Neural cell (in vitro differentiated cells): ENCODE data around the gene DIAPH1.

Experiments used
- EP300 ChIP-seq: fragments of 450-650 bp; conservative IDR thresholded peaks from 2 replicates; pipeline ENCODE4 v1.6.1; 2014; ENCODE audit warnings: antibody characterized with exemption, mild to moderate bottlenecking, moderate library complexity; ENCODE audit not compliant: poor library complexity, severe bottlenecking
- EZH2 ChIP-seq: fragments of 200-600, 300-800 bp; shearing (Covaris generic), sonication (generic); IDR thresholded peaks from 2 replicates; pipeline ENCODE4 v1.6.1; 2014; ENCODE audit warnings: antibody characterized with exemption, low read length, borderline replicate concordance, mild to moderate bottlenecking; ENCODE audit not compliant: insufficient read depth, poor library complexity, severe bottlenecking
- MXI1 ChIP-seq: fragments of 450-650 bp; conservative IDR thresholded peaks from 2 replicates; pipeline ENCODE4 v1.6.1; 2014; ENCODE audit warnings: antibody characterized with exemption, mild to moderate bottlenecking; ENCODE audit not compliant: poor library complexity, severe bottlenecking
- POLR2AphosphoS5 ChIP-seq: IDR thresholded peaks from 2 replicates; pipeline ENCODE4 v1.6.1; 2012
- RAD21 ChIP-seq: fragments of 450-650 bp; conservative IDR thresholded peaks from 2 replicates; pipeline ENCODE4 v1.6.1; 2014; ENCODE audit warnings: antibody characterized with exemption, mild to moderate bottlenecking, moderate library complexity
- REST ChIP-seq: IDR thresholded peaks from 2 replicates; pipeline ENCODE4 v1.6.1; 2012; ENCODE audit warnings: borderline replicate concordance
- SMC3 ChIP-seq: fragments of 450-650 bp; conservative IDR thresholded peaks from 2 replicates; pipeline ENCODE4 v1.6.1; 2014; ENCODE audit warnings: antibody characterized with exemption, mild to moderate bottlenecking, moderate library complexity; ENCODE audit not compliant: poor library complexity
- TAF1 ChIP-seq: IDR thresholded peaks from 2 replicates; pipeline ENCODE4 v1.6.1; 2012; ENCODE audit warnings: low read depth
- TF ChIP-seq, protein P1 (sequence below): fragments of 450-650 bp; IDR thresholded peaks from 2 replicates; pipeline ENCODE4 v1.5.1; 2014; ENCODE audit warnings: antibody characterized with exemption, mild to moderate bottlenecking, moderate library complexity; ENCODE audit not compliant: poor library complexity, severe bottlenecking

GRCh38 chr5:141623186-141623585 lies 4.4 kb upstream of the DIAPH1 start:
- TF ChIP-seq SMC3 = no peak
- no peak for TF ChIP-seq EZH2
- TF ChIP-seq, protein P1, sequence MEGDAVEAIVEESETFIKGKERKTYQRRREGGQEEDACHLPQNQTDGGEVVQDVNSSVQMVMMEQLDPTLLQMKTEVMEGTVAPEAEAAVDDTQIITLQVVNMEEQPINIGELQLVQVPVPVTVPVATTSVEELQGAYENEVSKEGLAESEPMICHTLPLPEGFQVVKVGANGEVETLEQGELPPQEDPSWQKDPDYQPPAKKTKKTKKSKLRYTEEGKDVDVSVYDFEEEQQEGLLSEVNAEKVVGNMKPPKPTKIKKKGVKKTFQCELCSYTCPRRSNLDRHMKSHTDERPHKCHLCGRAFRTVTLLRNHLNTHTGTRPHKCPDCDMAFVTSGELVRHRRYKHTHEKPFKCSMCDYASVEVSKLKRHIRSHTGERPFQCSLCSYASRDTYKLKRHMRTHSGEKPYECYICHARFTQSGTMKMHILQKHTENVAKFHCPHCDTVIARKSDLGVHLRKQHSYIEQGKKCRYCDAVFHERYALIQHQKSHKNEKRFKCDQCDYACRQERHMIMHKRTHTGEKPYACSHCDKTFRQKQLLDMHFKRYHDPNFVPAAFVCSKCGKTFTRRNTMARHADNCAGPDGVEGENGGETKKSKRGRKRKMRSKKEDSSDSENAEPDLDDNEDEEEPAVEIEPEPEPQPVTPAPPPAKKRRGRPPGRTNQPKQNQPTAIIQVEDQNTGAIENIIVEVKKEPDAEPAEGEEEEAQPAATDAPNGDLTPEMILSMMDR = no peak
- no peak for TF ChIP-seq EP300
- TF ChIP-seq RAD21 = no peak
- no peak for TF ChIP-seq REST
- TF ChIP-seq POLR2AphosphoS5 = no peak
- TF ChIP-seq TAF1 = no peak
- no peak for TF ChIP-seq MXI1
